K562 (cell line): ENCODE measurements around the gene LMBRD1.
A peak's percentile ranks its signal among the peaks of the same experiment; 100 is the strongest.

Experiments used
- CHD2 ChIP-seq: IDR thresholded peaks from 2 replicates; pipeline ENCODE4 v1.6.1; 2011; ENCODE audit warnings: low read depth, low read length
- ELF4 ChIP-seq: fragments of 450-650 bp; formaldehyde crosslinking; IDR thresholded peaks from 2 replicates; pipeline ENCODE4 v1.4.0; 2022; ENCODE audit warnings: missing genetic modification characterization
- HMGN3 ChIP-seq: IDR thresholded peaks from 2 replicates; pipeline ENCODE4 v1.6.1; 2011; ENCODE audit warnings: borderline replicate concordance, low read depth, mild to moderate bottlenecking, mixed read lengths, low read length; ENCODE audit not compliant: insufficient read length; ENCODE audit errors: extremely low read depth
- MCM3 ChIP-seq: fragments of 450-650 bp; IDR thresholded peaks from 2 replicates; pipeline ENCODE4 v1.6.1; 2016
- MYC ChIP-seq, 2 experiments: fragments of 250-450 bp in 1 of 2; sonication (Bioruptor Pico) in 1 of 2; IDR thresholded peaks; 2 replicates each; pipeline versions ENCODE4 v1.5.1 to v1.6.1; 2012 to 2021; ENCODE audit warnings: low read depth in 2 of 2, borderline replicate concordance in 1 of 2, improper control_type of control experiment in 1 of 2, low read length in 1 of 2, mild to moderate bottlenecking in 1 of 2, moderate library complexity in 1 of 2
- POLR2AphosphoS5 ChIP-seq: IDR thresholded peaks from 2 replicates; pipeline ENCODE4 v1.6.1; 2011; ENCODE audit warnings: mild to moderate bottlenecking, low read depth, low read length, moderate library complexity; ENCODE audit not compliant: control insufficient read depth, insufficient read depth
- SMARCA4 ChIP-seq: fragments of 450-650 bp; IDR thresholded peaks from 2 replicates; pipeline ENCODE4 v1.6.1; 2016
- ZNF253 ChIP-seq: fragments of 250-450 bp; sonication (Bioruptor Pico); conservative IDR thresholded peaks from 2 replicates; pipeline ENCODE4 v1.6.1; 2021; ENCODE audit warnings: mild to moderate bottlenecking
- ZSCAN29 ChIP-seq: fragments of 450-650 bp; IDR thresholded peaks from 2 replicates; pipeline ENCODE4 v1.6.1; 2017
- TF ChIP-seq, protein P1 (sequence below), 3 experiments: IDR thresholded peaks in 2 of 3; conservative IDR thresholded peaks in 1 of 3; 2 replicates each; pipeline ENCODE4 v1.5.1; 2011 to 2012; ENCODE audit warnings: low read length in 3 of 3, mild to moderate bottlenecking in 3 of 3, control low read depth in 2 of 3, improper control_type of control experiment in 1 of 3, inconsistent platforms in 1 of 3, low read depth in 1 of 3, mixed read lengths in 1 of 3, moderate library complexity in 1 of 3; ENCODE audit not compliant: insufficient read depth in 2 of 3
- TF ChIP-seq, protein P2 (sequence below): fragments of 250-450 bp; sonication (Bioruptor Pico); IDR thresholded peaks from 2 replicates; pipeline ENCODE4 v1.5.0; 2020; ENCODE audit warnings: mild to moderate bottlenecking, borderline replicate concordance

DNA sequence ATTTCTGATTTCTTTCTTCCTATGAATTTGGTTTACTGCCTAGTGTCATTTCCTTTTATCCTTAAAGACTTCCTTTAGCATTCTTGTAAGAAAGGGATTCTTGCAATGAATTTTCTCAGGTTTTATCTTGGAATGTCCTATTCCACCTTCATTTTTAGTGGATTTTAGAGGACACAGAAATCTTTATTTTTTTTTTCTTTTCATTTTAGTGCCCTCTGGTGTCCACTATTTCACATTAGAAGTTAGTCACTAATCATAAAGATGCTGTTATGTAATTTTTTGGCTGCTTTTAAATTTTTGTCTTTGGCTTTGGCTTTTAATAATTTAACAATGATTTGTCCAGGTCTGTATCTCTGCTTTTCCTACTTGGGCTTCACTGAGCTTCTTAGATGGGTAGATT, 28.1 kb downstream of the LMBRD1 start:
- TF ChIP-seq HMGN3 (no peak), ZNF253 (CRISPR knock-in tag) (no peak), MCM3 (no peak), ELF4 (no peak), MYC (IDR thresholded peaks at IDR 0.05; ENCODE audit: low read depth, low read length) (no peak), MYC (CRISPR knock-in tag; IDR thresholded peaks at IDR 0.05; ENCODE audit: borderline replicate concordance, low read depth) (no peak), CHD2 (no peak), ZSCAN29 (no peak), POLR2AphosphoS5 (no peak), SMARCA4 (no peak)
- TF ChIP-seq, protein P1, sequence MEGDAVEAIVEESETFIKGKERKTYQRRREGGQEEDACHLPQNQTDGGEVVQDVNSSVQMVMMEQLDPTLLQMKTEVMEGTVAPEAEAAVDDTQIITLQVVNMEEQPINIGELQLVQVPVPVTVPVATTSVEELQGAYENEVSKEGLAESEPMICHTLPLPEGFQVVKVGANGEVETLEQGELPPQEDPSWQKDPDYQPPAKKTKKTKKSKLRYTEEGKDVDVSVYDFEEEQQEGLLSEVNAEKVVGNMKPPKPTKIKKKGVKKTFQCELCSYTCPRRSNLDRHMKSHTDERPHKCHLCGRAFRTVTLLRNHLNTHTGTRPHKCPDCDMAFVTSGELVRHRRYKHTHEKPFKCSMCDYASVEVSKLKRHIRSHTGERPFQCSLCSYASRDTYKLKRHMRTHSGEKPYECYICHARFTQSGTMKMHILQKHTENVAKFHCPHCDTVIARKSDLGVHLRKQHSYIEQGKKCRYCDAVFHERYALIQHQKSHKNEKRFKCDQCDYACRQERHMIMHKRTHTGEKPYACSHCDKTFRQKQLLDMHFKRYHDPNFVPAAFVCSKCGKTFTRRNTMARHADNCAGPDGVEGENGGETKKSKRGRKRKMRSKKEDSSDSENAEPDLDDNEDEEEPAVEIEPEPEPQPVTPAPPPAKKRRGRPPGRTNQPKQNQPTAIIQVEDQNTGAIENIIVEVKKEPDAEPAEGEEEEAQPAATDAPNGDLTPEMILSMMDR (IDR thresholded peaks at IDR 0.05 in 2 of 3, conservative IDR thresholded peaks at IDR 0.05 in 1 of 3; ENCODE audit: insufficient read depth in 2 of 3, low read depth in 1 of 3, low read length in 3 of 3) = 0 out of 6 replicates have a peak, but pooled peaks of 1 of the 3 experiments have one; percentile 12
- TF ChIP-seq, protein P2, sequence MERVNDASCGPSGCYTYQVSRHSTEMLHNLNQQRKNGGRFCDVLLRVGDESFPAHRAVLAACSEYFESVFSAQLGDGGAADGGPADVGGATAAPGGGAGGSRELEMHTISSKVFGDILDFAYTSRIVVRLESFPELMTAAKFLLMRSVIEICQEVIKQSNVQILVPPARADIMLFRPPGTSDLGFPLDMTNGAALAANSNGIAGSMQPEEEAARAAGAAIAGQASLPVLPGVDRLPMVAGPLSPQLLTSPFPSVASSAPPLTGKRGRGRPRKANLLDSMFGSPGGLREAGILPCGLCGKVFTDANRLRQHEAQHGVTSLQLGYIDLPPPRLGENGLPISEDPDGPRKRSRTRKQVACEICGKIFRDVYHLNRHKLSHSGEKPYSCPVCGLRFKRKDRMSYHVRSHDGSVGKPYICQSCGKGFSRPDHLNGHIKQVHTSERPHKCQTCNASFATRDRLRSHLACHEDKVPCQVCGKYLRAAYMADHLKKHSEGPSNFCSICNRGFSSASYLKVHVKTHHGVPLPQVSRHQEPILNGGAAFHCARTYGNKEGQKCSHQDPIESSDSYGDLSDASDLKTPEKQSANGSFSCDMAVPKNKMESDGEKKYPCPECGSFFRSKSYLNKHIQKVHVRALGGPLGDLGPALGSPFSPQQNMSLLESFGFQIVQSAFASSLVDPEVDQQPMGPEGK (CRISPR knock-in tag) = no peak
